Endodermal cell (in vitro differentiated cells): ENCODE data around the gene CDC42EP2. TPM values are rescaled to one million over a fixed set of nuclear protein-coding genes. Genes with fewer than 3 reads are reported as not detected.

Source experiments
- DNase-seq: peaks from one replicate; pipeline ENCODE4 v3.0.0-alpha.2; 2017
- H3K27ac ChIP-seq: 2 replicates; pipeline ENCODE4 v1.5.1; 2013; ENCODE audit warnings: mild to moderate bottlenecking, low read depth, low read length, moderate library complexity
- H3K27me3 ChIP-seq: 2 replicates; pipeline ENCODE4 v1.6.1; 2013; ENCODE audit warnings: mild to moderate bottlenecking, low read length, moderate library complexity; ENCODE audit not compliant: insufficient read depth, control insufficient read depth, poor library complexity, severe bottlenecking
- H3K36me3 ChIP-seq: 2 replicates; pipeline ENCODE4 v1.7.0; 2013; ENCODE audit warnings: mild to moderate bottlenecking, low read length, moderate library complexity; ENCODE audit not compliant: control insufficient read depth, insufficient read depth
- H3K4me1 ChIP-seq: one replicate; pipeline ENCODE4 v1.7.0; 2013; ENCODE audit warnings: low read length; ENCODE audit not compliant: control insufficient read depth, insufficient read depth
- H3K4me3 ChIP-seq: 2 replicates; pipeline ENCODE4 v1.5.1; 2013; ENCODE audit warnings: mild to moderate bottlenecking, low read length, moderate library complexity
- H3K9ac ChIP-seq: 2 replicates; pipeline ENCODE4 v1.6.1; 2013; ENCODE audit warnings: mild to moderate bottlenecking, low read length, moderate library complexity; ENCODE audit not compliant: poor library complexity, severe bottlenecking; ENCODE audit errors: extremely low read depth
- H3K9me3 ChIP-seq: 2 replicates; pipeline ENCODE4 v1.6.1; 2013; ENCODE audit warnings: mild to moderate bottlenecking, low read length, moderate library complexity; ENCODE audit not compliant: control insufficient read depth
- H3K27ac Mint-ChIP-seq: 2 replicates; pipeline ENCODE4 v1.8.0; 2020; ENCODE audit warnings: mixed read lengths
- H3K27me3 Mint-ChIP-seq: 2 replicates; pipeline ENCODE4 v1.8.0; 2021; ENCODE audit warnings: mild to moderate bottlenecking, mixed read lengths; ENCODE audit not compliant: insufficient read depth
- H3K36me3 Mint-ChIP-seq: 2 replicates; pipeline ENCODE4 v1.8.0; 2020; ENCODE audit warnings: low read depth, mixed read lengths
- H3K4me1 Mint-ChIP-seq: 2 replicates; pipeline ENCODE4 v1.8.0; 2020; ENCODE audit warnings: mixed read lengths
- H3K4me3 Mint-ChIP-seq: 2 replicates; pipeline ENCODE4 v1.8.0; 2020; ENCODE audit warnings: mild to moderate bottlenecking, moderate library complexity, mixed read lengths
- H3K9me3 Mint-ChIP-seq: 2 replicates; pipeline ENCODE4 v1.8.0; 2020; ENCODE audit warnings: mild to moderate bottlenecking, mixed read lengths
- WGBS, 2 experiments: methylation state at CpG; one replicate each; pipeline versions ENCODE4 v1.1.5 to v1.1.7; 2013; ENCODE audit warnings: missing lambda C conversion rate in 2 of 2, mixed read lengths in 1 of 2; ENCODE audit not compliant: insufficient coverage in 1 of 2, insufficient read length in 1 of 2; 5-methylcytosine and 5-hydroxymethylcytosine counted together
- total RNA-seq, 2 donors: library from RNA; stranded (reverse); fragmentation: NEBNext Ultra II Directional in 1 of 2; extraction: Animal tissue kit (Norgen Biotek cat#: 25700) in 1 of 2; gene quantifications; 2 replicates in 1 of 2; 3 replicates in 1 of 2; pipeline ENCODE4 v1.2.1, GENCODE V29; 2021
- TF ChIP-seq, protein P1 (sequence below): fragments of 200-600 bp; sonication (generic); conservative IDR thresholded peaks from 2 replicates; pipeline ENCODE4 v1.5.0; 2021; ENCODE audit warnings: antibody characterized with exemption, mild to moderate bottlenecking

CDC42EP2 gene
- total RNA-seq, 2 donors from 2014 or later = 5.9 to 6.9 TPM

DNA sequence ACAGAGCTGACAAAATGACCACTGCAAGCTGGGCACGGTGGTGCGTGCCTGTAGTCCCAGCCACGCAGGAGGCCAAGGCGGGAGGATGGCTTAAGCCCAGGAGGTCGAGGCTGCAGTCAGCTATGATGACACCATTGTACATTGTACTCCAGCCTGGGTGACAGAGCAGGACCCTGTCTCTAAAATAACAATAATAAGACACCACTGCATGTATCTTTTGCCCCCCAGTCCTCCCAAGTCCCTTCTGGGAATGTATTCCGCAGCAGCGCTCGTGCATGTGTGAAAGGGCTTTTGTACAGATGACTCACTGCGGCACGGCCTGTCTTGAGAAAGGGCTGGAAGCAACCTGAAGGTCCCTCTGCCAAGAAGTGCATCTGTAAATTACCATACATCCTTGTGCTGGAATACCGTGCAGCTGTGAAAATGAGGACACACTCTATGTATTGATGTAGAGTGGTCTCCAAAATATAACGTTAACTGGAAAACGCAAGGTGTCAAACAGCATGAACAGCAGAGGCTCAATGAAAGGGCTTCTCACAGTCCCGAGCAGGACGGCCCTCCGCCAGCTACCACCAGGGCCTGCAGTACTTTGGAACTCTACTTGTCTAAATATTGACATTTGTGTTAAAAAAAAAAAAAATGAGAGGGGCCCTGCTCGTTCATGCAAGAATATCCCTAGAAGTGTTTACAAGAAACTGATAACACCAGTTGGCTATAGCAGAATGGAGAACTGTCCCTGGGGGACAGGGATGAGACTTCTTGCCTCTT is 9.0 kb upstream of the CDC42EP2 start:
- DNase-seq = no peak
- Histone ChIP-seq H3K36me3 (no peaks in the 10 kb centered on the region), H3K27me3 (no peaks in the 10 kb centered on the region), H3K27ac (no peak overlapping the region), H3K4me3 (no peak overlapping the region), H3K9me3 (no peaks in the 10 kb centered on the region), H3K9ac (no peak overlapping the region), H3K4me1 (peaks cover 3% of the 10 kb centered on the region)
- Mint-ChIP-seq H3K36me3 (peaks cover 6% of the 10 kb centered on the region), H3K4me3 (no peak overlapping the region), H3K4me1 (peaks cover under 1% of the 10 kb centered on the region), H3K9me3 (no peaks in the 10 kb centered on the region), H3K27ac (no peak overlapping the region), H3K27me3 (peaks cover 10% of the 10 kb centered on the region)
- TF ChIP-seq, protein P1, sequence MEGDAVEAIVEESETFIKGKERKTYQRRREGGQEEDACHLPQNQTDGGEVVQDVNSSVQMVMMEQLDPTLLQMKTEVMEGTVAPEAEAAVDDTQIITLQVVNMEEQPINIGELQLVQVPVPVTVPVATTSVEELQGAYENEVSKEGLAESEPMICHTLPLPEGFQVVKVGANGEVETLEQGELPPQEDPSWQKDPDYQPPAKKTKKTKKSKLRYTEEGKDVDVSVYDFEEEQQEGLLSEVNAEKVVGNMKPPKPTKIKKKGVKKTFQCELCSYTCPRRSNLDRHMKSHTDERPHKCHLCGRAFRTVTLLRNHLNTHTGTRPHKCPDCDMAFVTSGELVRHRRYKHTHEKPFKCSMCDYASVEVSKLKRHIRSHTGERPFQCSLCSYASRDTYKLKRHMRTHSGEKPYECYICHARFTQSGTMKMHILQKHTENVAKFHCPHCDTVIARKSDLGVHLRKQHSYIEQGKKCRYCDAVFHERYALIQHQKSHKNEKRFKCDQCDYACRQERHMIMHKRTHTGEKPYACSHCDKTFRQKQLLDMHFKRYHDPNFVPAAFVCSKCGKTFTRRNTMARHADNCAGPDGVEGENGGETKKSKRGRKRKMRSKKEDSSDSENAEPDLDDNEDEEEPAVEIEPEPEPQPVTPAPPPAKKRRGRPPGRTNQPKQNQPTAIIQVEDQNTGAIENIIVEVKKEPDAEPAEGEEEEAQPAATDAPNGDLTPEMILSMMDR = no peak
- 94 to 95% methylated on average over 15 to 17 of the region's 17 CpGs for WGBS, 2 experiments

DNA sequence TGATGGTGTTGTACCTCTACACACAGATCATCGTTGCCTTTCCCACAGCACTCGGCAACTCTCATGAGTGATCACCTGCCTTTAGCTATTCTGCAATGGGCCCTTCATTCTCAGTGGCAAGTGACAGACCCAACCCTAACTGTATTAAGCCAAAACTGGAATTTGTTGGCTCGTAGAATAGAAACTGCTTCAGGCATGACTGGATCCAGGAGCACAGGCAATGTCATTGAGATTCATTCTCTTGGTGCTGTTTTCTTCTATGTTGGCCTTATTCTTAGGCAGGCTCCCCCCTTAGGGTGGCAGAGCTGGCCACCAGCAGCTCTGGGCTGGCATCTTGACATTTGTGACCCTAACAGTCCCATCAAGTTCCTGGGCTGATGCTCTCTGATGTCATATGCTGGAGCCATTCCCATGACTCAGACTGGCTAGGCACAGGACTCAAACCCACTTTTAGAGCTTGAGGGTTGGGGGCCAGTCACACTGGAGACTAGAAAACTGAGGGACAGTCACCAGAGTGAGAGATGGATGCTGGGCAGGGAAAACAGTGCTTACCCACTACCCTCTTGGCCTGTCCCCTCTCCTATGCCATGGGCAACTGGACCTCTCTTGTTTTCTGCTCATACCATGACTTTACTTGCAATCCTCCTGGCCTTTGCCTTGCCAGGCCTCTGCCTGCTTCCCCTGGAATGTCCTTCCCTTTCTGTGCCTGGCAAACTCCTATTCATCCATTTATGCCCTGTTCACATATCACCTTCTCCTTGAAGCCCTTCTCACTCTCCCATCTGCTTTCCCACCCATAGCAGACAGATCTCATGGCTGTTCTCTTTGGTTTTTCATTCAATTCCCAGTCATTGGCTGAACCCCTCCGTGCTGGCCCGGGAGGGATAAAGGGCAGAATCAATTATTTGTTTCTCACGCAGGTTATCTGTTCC is 7.1 kb upstream of the CDC42EP2 start:
- Histone ChIP-seq H3K9ac (no peak overlapping the region), H3K4me3 (no peak overlapping the region), H3K36me3 (no peaks in the 10 kb centered on the region), H3K9me3 (no peaks in the 10 kb centered on the region), H3K27me3 (no peaks in the 10 kb centered on the region), H3K4me1 (peaks cover 3% of the 10 kb centered on the region), H3K27ac (no peak overlapping the region)
- H3K27ac Mint-ChIP-seq = no peak overlapping the region
- DNase-seq = no peak
- H3K4me1 Mint-ChIP-seq = peaks cover 1% of the 10 kb centered on the region
- no peak overlapping the region for H3K4me3 Mint-ChIP-seq
- no peaks in the 10 kb centered on the region for H3K9me3 Mint-ChIP-seq
- H3K36me3 Mint-ChIP-seq = peaks cover 6% of the 10 kb centered on the region
- TF ChIP-seq, protein P1 = no peak
- 92 to 96% methylated on average over 4 to 6 of the region's 6 CpGs for WGBS, 2 experiments
- H3K27me3 Mint-ChIP-seq = peaks cover 23% of the 10 kb centered on the region

DNA sequence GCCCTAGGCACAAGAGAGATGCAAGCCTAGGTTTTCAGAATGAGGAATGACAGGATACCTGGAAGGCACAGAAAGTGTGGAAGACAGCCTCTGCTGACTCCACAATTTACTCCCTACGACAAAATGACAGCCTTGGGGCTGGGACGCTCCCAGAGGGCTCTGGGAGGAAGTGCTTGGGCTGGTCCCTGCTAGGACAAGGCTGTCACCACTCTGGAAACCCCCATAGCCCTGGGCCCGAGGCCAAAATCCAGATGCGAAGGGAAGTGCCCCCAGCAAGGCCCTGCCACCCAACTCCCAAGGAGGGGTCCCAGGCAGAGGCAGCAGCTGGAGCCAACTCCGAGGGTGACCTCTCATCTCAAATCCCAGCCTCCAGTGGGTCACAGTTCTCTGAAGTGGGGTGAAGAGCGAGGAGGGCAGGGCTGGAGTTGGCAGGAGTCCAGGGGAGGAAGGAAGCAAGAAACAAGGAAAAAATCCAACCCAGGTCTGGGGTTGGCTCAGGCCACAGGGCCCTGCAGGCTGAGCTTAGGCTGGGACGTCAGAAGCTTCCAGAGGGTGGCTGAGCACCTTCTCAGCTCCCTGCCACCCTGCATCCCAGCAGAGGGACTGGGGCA is 6.3 kb upstream of the CDC42EP2 start:
- 68 to 83% methylated on average over 3 to 7 of the region's 7 CpGs for WGBS, 2 experiments
- H3K4me1 ChIP-seq = peaks cover 3% of the 10 kb centered on the region
- Mint-ChIP-seq H3K36me3 (peaks cover 6% of the 10 kb centered on the region), H3K9me3 (no peaks in the 10 kb centered on the region), H3K4me3 (no peak overlapping the region), H3K4me1 (peaks cover 1% of the 10 kb centered on the region), H3K27ac (no peak overlapping the region), H3K27me3 (peaks cover 31% of the 10 kb centered on the region)
- no peaks in the 10 kb centered on the region for H3K36me3 ChIP-seq
- H3K9me3 ChIP-seq = no peaks in the 10 kb centered on the region
- TF ChIP-seq, protein P1 = no peak
- H3K27me3 ChIP-seq = peaks cover 3% of the 10 kb centered on the region
- H3K9ac ChIP-seq = no peak overlapping the region
- peak; percentile 49 for DNase-seq
- no peak overlapping the region for H3K27ac ChIP-seq
- H3K4me3 ChIP-seq = no peak overlapping the region
